Loucy (cell line): Measurements from ENCODE around the gene MYO1H.

ENCODE experiments used
- H2AFZ ChIP-seq: fragments of 200-600 bp; sonication (generic); 2 replicates; pipeline ENCODE4 v1.6.0; 2016; ENCODE audit warnings: antibody characterized with exemption, mild to moderate bottlenecking, low read length, moderate library complexity
- H3F3A ChIP-seq: fragments of 200-600 bp; 2 replicates; pipeline ENCODE4 v1.6.0; 2016; ENCODE audit warnings: antibody characterized with exemption, low read depth, mild to moderate bottlenecking
- H3K27me3 ChIP-seq: fragments of 200-600 bp; sonication (generic); 2 replicates; pipeline ENCODE4 v1.6.1; 2014; ENCODE audit warnings: low read length, mild to moderate bottlenecking; ENCODE audit not compliant: insufficient read depth, poor library complexity, severe bottlenecking
- H3K36me3 ChIP-seq: fragments of 200-600 bp; sonication (generic); 2 replicates; pipeline ENCODE4 v1.6.1; 2016; ENCODE audit warnings: low read length; ENCODE audit not compliant: insufficient read depth
- H3K4me1 ChIP-seq: fragments of 200-600 bp; sonication (generic); 2 replicates; pipeline ENCODE4 v1.5.1; 2014; ENCODE audit warnings: low read length, mild to moderate bottlenecking; ENCODE audit not compliant: insufficient read depth, poor library complexity, severe bottlenecking
- H3K4me2 ChIP-seq: fragments of 200-600 bp; sonication (generic); 2 replicates; pipeline ENCODE4 v1.6.0; 2014; ENCODE audit warnings: antibody characterized with exemption, low read length, low read depth, mild to moderate bottlenecking; ENCODE audit not compliant: poor library complexity, severe bottlenecking
- H3K4me3 ChIP-seq: fragments of 200-600 bp; sonication (generic); 2 replicates; pipeline ENCODE4 v1.5.1; 2014; ENCODE audit warnings: low read length, mild to moderate bottlenecking, mixed read lengths; ENCODE audit not compliant: poor library complexity, severe bottlenecking
- H3K79me2 ChIP-seq: fragments of 200-600 bp; sonication (generic); 2 replicates; pipeline ENCODE4 v1.6.1; 2014; ENCODE audit warnings: low read length; ENCODE audit not compliant: insufficient read depth
- H3K9ac ChIP-seq: fragments of 200-600 bp; sonication (generic); 2 replicates; pipeline ENCODE4 v1.6.0; 2014; ENCODE audit warnings: mild to moderate bottlenecking, low read depth, low read length, moderate library complexity; ENCODE audit not compliant: poor library complexity, severe bottlenecking
- H3K9me2 ChIP-seq: fragments of 200-600 bp; sonication (generic); replicated peaks from 2 replicates; pipeline ENCODE4 v1.6.1; 2016; ENCODE audit warnings: low read depth, low read length, mixed read lengths
- H3K9me3 ChIP-seq: fragments of 200-600 bp; sonication (generic); 2 replicates; pipeline ENCODE4 v1.6.1; 2014; ENCODE audit warnings: mild to moderate bottlenecking, antibody characterized with exemption, low read length, low read depth; ENCODE audit not compliant: insufficient read depth
- H4K20me1 ChIP-seq: fragments of 200-600 bp; sonication (generic); 2 replicates; pipeline ENCODE4 v1.6.0; 2014; ENCODE audit warnings: antibody characterized with exemption, low read length, mild to moderate bottlenecking; ENCODE audit not compliant: insufficient read depth, poor library complexity, severe bottlenecking
- EZH2phosphoT487 ChIP-seq: fragments of 200-600 bp; IDR thresholded peaks from 2 replicates; pipeline ENCODE4 v1.6.1; 2018; ENCODE audit warnings: antibody characterized with exemption, mild to moderate bottlenecking, moderate library complexity, borderline replicate concordance
- TF ChIP-seq, protein P1 (sequence below): fragments of 200-600 bp; sonication (generic); conservative IDR thresholded peaks from 2 replicates; pipeline ENCODE4 v1.5.1; 2014; ENCODE audit warnings: mild to moderate bottlenecking, antibody characterized with exemption, low read length

MYO1H gene

DNA sequence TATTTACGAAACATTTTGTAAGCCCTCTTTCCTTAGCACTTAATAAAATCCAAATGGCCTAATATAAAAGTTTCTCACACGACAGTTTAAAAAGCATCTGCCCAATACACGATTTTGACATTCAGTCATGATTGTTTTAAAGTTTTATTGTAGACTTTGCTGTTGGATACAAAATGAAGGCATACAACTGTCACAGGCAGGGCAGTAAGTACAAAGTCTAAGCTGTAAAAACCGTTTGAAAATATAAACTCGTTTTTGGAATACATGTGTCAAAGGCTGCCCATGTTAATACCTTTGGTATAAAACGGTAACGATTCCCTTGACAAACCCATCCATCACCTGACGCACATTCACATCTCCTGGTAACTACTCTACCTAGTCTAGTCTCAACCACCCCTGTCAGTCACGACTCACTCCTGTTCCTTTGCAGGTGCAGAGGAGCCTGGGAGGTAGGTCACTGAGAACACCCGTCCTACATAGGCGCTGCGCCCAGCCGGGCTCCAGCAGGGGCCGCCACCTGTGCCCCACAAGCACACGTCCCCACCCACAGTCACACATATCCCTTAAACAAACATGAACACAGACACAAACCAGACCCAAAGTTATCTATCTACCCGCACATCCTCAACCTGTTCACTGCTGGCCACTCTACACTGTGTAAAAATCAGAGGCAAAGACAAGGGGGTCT lies 102.3 kb downstream of the MYO1H start:
- Histone ChIP-seq H3F3A (no peaks in the 10 kb centered on the region), H4K20me1 (no peaks in the 10 kb centered on the region), H3K79me2 (no peaks in the 10 kb centered on the region), H3K9ac (no peak overlapping the region), H3K36me3 (peaks cover 71% of the 10 kb centered on the region), H3K27me3 (no peaks in the 10 kb centered on the region), H2AFZ (no peak overlapping the region), H3K4me2 (no peak overlapping the region), H3K9me3 (no peaks in the 10 kb centered on the region), H3K4me1 (no peaks in the 10 kb centered on the region), H3K9me2 (no peaks in the 10 kb centered on the region), H3K4me3 (no peak overlapping the region)
- TF ChIP-seq, protein P1, sequence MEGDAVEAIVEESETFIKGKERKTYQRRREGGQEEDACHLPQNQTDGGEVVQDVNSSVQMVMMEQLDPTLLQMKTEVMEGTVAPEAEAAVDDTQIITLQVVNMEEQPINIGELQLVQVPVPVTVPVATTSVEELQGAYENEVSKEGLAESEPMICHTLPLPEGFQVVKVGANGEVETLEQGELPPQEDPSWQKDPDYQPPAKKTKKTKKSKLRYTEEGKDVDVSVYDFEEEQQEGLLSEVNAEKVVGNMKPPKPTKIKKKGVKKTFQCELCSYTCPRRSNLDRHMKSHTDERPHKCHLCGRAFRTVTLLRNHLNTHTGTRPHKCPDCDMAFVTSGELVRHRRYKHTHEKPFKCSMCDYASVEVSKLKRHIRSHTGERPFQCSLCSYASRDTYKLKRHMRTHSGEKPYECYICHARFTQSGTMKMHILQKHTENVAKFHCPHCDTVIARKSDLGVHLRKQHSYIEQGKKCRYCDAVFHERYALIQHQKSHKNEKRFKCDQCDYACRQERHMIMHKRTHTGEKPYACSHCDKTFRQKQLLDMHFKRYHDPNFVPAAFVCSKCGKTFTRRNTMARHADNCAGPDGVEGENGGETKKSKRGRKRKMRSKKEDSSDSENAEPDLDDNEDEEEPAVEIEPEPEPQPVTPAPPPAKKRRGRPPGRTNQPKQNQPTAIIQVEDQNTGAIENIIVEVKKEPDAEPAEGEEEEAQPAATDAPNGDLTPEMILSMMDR: no peak
- no peak for TF ChIP-seq EZH2phosphoT487

DNA sequence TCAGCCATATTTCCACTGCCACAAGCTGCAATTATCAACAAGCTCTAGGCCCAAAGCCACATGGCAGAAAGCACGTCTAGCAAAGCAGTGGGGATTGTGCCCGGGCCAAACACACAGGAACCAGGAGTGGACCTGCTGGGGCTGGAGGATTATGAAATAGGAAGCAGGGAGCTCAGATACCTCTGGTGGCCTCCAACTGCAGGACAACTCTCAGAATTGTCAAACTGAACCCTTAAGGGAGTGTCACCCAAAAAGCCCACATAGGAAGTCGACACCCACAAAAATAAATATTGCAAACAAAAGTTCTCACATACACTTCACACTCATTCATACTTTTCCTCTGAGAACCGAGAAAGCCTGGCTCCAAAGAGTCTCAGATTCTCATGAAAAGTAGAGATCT lies 103.3 kb downstream of the MYO1H start:
- no peak overlapping the region for H2AFZ ChIP-seq

DNA sequence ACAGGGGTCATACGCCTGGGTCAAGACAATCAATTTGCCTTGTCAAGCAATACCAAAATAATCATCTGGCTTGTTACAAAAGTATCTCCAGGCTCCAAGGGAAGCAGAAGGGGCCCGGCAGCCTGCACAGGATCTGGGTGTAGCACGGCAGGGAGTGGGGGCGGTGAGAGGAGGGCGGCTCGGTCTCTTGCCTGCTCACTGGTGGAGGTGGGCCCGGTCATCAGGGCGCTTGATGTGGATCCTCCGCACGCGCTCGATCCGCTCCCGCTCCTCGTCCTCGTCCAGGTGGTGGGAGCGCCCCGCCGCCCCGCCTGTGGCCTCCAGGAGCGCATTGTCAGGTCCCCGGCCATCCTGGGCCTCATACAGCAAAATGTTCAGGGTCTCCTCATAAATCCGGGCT lies 103.7 kb downstream of the MYO1H start:
- Histone ChIP-seq H3K9ac (no peak overlapping the region), H3K4me3 (no peak overlapping the region), H2AFZ (no peak overlapping the region), H3F3A (no peaks in the 10 kb centered on the region), H3K27me3 (no peaks in the 10 kb centered on the region), H3K4me1 (no peaks in the 10 kb centered on the region), H3K79me2 (no peaks in the 10 kb centered on the region), H4K20me1 (no peaks in the 10 kb centered on the region), H3K36me3 (peaks cover 77% of the 10 kb centered on the region), H3K9me2 (no peaks in the 10 kb centered on the region), H3K9me3 (no peaks in the 10 kb centered on the region), H3K4me2 (no peak overlapping the region)
- TF ChIP-seq, protein P1: no peak
- no peak for TF ChIP-seq EZH2phosphoT487

More for the DNA sequence above, 103.3 kb downstream of the MYO1H start:
- no peak for TF ChIP-seq EZH2phosphoT487
- TF ChIP-seq, protein P1: no peak
- Histone ChIP-seq H3K9me3 (no peaks in the 10 kb centered on the region), H3K36me3 (peaks cover 73% of the 10 kb centered on the region), H3F3A (no peaks in the 10 kb centered on the region), H3K9ac (no peak overlapping the region), H3K4me3 (no peak overlapping the region), H3K27me3 (no peaks in the 10 kb centered on the region), H3K4me2 (no peak overlapping the region), H3K79me2 (no peaks in the 10 kb centered on the region), H3K9me2 (no peaks in the 10 kb centered on the region), H4K20me1 (no peaks in the 10 kb centered on the region), H3K4me1 (no peaks in the 10 kb centered on the region)
